ENCODE measurements around the gene RAI14. TPM values are rescaled to one million over a fixed set of nuclear protein-coding genes. Genes with fewer than 3 reads are reported as not detected.
"Not testable (repeated sequence)": the region's sequence is repeated elsewhere in the genome, so short reads cannot be mapped to it uniquely, and the experiment has no call there.

The RAI14 gene
- total RNA-seq, 4 donors from 2014 or later, result 45.8 to 143 (median 80.5) TPM

DNA sequence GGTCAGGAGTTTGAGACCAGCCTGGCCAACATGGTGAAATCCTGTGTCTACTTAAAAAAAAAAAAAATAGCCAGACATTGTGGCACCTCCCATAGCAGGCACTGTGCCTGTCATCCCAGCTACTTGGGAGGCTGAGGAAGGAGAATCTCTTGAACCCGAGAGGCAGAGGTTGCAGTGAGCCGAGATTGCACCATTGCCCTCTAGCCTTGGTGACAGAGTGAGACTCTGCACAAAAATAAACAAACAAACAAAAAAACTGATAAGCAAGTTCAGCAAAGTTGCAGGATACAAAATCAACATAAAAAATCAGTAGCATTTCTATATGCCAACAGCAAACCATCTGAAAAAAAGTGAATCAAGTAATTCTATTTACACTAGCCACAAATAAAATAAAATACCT, 118.0 kb downstream of the RAI14 start:
- H3K27ac ChIP-seq, result no peak overlapping the region
- peaks cover 0 to 6% (median 0%) of the 10 kb centered on the region in 3 donors for H3K4me1 ChIP-seq
- no peaks in the 10 kb centered on the region for H3K36me3 ChIP-seq
- ATAC-seq, result no peak
- WGBS, 2 donors (ENCODE audit: low coverage in 1 of 2), result 92% methylated on average over 2 of the region's 2 CpGs; no CpG with 5 or more reads in 1 of the 2 donors
- H3K27me3 ChIP-seq, result no peaks in the 10 kb centered on the region
- peaks cover 0 to 3% (median 0%) of the 10 kb centered on the region in 3 donors for H3K9me3 ChIP-seq
- no peak for TF ChIP-seq POLR2A (IDR thresholded peaks at IDR 0.05)
- no peak for TF ChIP-seq POLR2AphosphoS5 (IDR thresholded peaks at IDR 0.05)
- no peak for TF ChIP-seq CTCF (IDR thresholded peaks at IDR 0.05)
- TF ChIP-seq EP300 (IDR thresholded peaks at IDR 0.05), result no peak
- H3K4me3 ChIP-seq, result no peak overlapping the region

GRCh38 chr5:34774678-34775077, 118.5 kb downstream of the RAI14 start:
- H3K4me1 ChIP-seq, H3K9me3 ChIP-seq, H3K27ac ChIP-seq, H3K27me3 ChIP-seq, H3K36me3 ChIP-seq, ATAC-seq, H3K4me3 ChIP-seq: not testable (repeated sequence)
- 100% methylated on average over 1 of the region's 1 CpG for WGBS, 2 donors (ENCODE audit: low coverage in 1 of 2)

DNA sequence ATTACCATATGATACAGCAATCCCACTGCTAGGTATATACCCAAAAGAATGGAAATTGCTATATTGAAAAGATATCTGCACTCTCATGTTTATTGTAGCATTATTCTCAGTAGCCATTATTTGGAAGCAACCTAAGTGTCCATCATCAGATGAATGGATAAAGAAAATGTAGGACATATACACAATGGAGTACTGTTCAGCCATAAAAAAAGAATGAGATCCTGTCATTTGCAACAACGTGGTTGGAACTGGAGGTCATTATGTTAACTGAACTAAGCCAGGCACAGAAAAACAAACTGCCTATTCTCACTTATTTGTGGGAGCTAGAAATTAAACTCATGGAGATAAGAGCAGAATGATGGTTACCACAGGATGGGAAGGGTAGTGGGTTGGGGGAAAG, 119.8 kb downstream of the RAI14 start:
- Histone ChIP-seq H3K36me3 (no peaks in the 10 kb centered on the region), H3K9me3 (peaks cover 0 to 3% (median 0%) of the 10 kb centered on the region in 3 donors), H3K4me3 (no peak overlapping the region), H3K27me3 (no peaks in the 10 kb centered on the region), H3K4me1 (peaks cover 0 to 5% (median 0%) of the 10 kb centered on the region in 3 donors), H3K27ac (no peak overlapping the region)
- TF ChIP-seq POLR2AphosphoS5 (IDR thresholded peaks at IDR 0.05), result no peak
- TF ChIP-seq POLR2A (IDR thresholded peaks at IDR 0.05), result no peak
- no peak for TF ChIP-seq EP300 (IDR thresholded peaks at IDR 0.05)
- TF ChIP-seq CTCF (IDR thresholded peaks at IDR 0.05), result no peak
- ATAC-seq, result no peak
- WGBS, 2 donors (ENCODE audit: low coverage in 1 of 2), result 77 to 86% methylated on average over 1 of the region's 1 CpG

DNA sequence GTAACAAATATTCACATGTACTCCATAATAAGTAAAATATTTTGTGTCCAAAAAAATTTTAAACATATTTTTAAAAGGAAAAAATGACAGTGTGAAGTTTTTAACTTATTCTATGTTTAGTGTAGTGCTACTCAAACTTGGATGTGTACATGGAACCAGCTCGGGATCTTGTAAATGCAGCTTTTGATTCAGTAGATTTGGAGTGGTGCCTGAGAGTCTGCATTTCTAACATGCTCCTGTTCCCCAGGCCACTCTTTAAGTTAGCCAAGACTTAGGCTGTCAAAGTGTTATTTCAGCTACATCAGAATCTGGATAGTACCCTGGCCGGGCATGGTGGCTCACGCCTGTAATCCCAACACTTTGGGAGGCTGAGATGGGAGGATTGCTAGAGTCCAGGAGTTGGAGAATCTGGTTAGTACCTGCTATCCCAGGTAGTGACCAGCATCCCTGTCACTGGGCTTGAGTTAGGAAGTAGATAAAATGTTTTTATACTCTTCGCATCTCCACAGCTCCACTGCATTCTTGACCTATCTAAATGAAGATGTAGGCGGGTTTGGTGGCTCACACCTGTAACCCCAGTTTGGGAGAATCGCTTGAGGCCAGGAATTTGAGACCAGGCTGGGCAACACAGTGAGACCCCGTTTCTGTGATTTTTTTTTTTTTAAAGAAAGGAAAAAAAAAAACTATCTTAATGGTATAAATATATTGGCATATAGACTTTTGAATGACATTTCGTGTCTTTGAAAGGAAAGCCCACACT, 122.1 kb downstream of the RAI14 start:
- TF ChIP-seq EP300 (IDR thresholded peaks at IDR 0.05) (no peak), POLR2AphosphoS5 (IDR thresholded peaks at IDR 0.05) (no peak), POLR2A (IDR thresholded peaks at IDR 0.05) (no peak), CTCF (IDR thresholded peaks at IDR 0.05) (no peak)
- Histone ChIP-seq H3K4me1 (no peaks in the 10 kb centered on the region), H3K9me3 (peaks cover 0 to 12% (median 0%) of the 10 kb centered on the region in 3 donors), H3K4me3 (no peak overlapping the region), H3K27ac (no peak overlapping the region), H3K36me3 (no peaks in the 10 kb centered on the region), H3K27me3 (no peaks in the 10 kb centered on the region)
- ATAC-seq, result no peak
- 86 to 90% methylated on average over 4 to 8 of the region's 8 CpGs for WGBS, 2 donors (ENCODE audit: low coverage in 1 of 2)

- not testable (repeated sequence) for ATAC-seq, H3K27ac ChIP-seq, H3K27me3 ChIP-seq, H3K4me1 ChIP-seq, H3K4me3 ChIP-seq, H3K36me3 ChIP-seq
- H3K9me3 ChIP-seq, result peaks cover 0 to 18% (median 0%) of the 10 kb centered on the region in 3 donors
- WGBS, 2 donors (ENCODE audit: low coverage in 1 of 2), result 85 to 92% methylated on average over 4 of the region's 4 CpGs
These were observed 127.8 kb downstream of the RAI14 start for GRCh38 chr5:34783892-34784291.

DNA sequence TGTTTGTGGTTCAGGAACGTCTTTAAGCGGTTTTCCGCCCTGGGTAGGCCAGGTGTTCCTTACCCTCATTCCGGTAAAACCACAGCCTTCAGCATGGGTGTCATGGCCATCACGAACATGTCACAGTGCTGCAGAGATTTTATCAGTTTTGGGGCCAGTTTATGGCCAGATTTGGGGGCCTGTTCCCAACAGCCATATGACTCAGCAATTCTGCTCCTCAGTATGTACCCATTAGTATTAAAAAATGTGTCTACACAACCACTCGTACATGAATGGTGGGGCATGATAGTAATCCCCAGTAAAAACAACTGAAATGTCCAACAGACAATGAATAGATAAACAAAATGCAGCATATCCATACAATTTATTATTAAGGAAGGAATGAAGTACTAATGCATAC, 130.9 kb downstream of the RAI14 start:
- ATAC-seq, result no peak
- no peaks in the 10 kb centered on the region for H3K27me3 ChIP-seq
- H3K4me1 ChIP-seq, result peaks cover 0 to 14% (median 6%) of the 10 kb centered on the region in 3 donors
- TF ChIP-seq CTCF (IDR thresholded peaks at IDR 0.05), result no peak
- no peak for TF ChIP-seq EP300 (IDR thresholded peaks at IDR 0.05)
- TF ChIP-seq POLR2A (IDR thresholded peaks at IDR 0.05), result no peak
- TF ChIP-seq POLR2AphosphoS5 (IDR thresholded peaks at IDR 0.05), result no peak
- H3K9me3 ChIP-seq, result peaks cover 0 to 12% (median 0%) of the 10 kb centered on the region in 3 donors
- H3K4me3 ChIP-seq, result no peak overlapping the region
- H3K36me3 ChIP-seq, result no peaks in the 10 kb centered on the region
- WGBS, 2 donors (ENCODE audit: low coverage in 1 of 2), result 92% methylated on average over 5 of the region's 6 CpGs; no CpG with 5 or more reads in 1 of the 2 donors
- H3K27ac ChIP-seq, result no peak overlapping the region
